Panc1 (cell line): Measurements from ENCODE around the gene P2RY13. TPM values are rescaled to one million over a fixed set of nuclear protein-coding genes. Genes with fewer than 3 reads are reported as not detected.

Experiments
- ATAC-seq: fragments of 200-7000 bp; cut with Tn5 transposase; 2 replicates; pipeline ENCODE4 v1.9.1; 2020; ENCODE audit warnings: mild to moderate bottlenecking, moderate library complexity
- BruUV-seq: library from RNA; stranded (reverse); fragments of 400-500 nt; replicated peaks from 2 replicates; lab custom pipeline; 2021; lab: Mats Ljungman, UMichigan
- CTCF ChIA-PET: fragments of 300-600 bp; sonication (Branson Sonifier 250); formaldehyde crosslinking; loops from one replicate; lab custom pipeline; 2022; ENCODE audit warnings: antibody characterized with exemption; lab: Charles Lee
- POLR2A ChIA-PET: fragments of 300-600 bp; sonication (Branson Sonifier 250); formaldehyde crosslinking; loops from one replicate; lab custom pipeline; 2022; ENCODE audit warnings: antibody characterized with exemption; lab: Charles Lee
- DNase-seq: peaks from one replicate; pipeline ENCODE4 v3.0.0-alpha.2; 2010; ENCODE audit warnings: low read depth, low spot score
- H3K27ac ChIP-seq: 2 replicates; pipeline ENCODE4 v1.5.1; 2011; ENCODE audit warnings: mild to moderate bottlenecking, low read length, inconsistent platforms
- H3K27me3 ChIP-seq: fragments of 200-500 bp; sonication (Bioruptor generic); 2 replicates; pipeline ENCODE4 v1.6.0; 2014; ENCODE audit warnings: low read length, inconsistent platforms; ENCODE audit not compliant: control insufficient read depth, insufficient read depth
- H3K36me3 ChIP-seq: fragments of 200-500 bp; sonication (Bioruptor generic); 2 replicates; pipeline ENCODE4 v1.5.1; 2014; ENCODE audit warnings: inconsistent platforms, mild to moderate bottlenecking, low read length, moderate library complexity; ENCODE audit not compliant: control insufficient read depth, insufficient read depth
- H3K4me1 ChIP-seq: 2 replicates; pipeline ENCODE4 v1.5.1; 2011; ENCODE audit warnings: inconsistent platforms, mild to moderate bottlenecking, low read length, moderate library complexity; ENCODE audit not compliant: control insufficient read depth, insufficient read depth
- H3K4me3 ChIP-seq, 2 experiments: 2 replicates each; pipeline ENCODE4 v1.5.1; 2011 to 2012; ENCODE audit warnings: low read depth in 2 of 2, low read length in 2 of 2, mild to moderate bottlenecking in 2 of 2, inconsistent platforms in 1 of 2, moderate library complexity in 1 of 2
- H3K9me3 ChIP-seq: fragments of 200-500 bp; sonication (Bioruptor generic); 2 replicates; pipeline ENCODE4 v1.5.1; 2014; ENCODE audit warnings: low read depth, mild to moderate bottlenecking, inconsistent platforms, low read length, moderate library complexity; ENCODE audit not compliant: control insufficient read depth, insufficient read depth
- CTCF ChIP-seq: fragments of 450-650 bp; IDR thresholded peaks from 2 replicates; pipeline ENCODE4 v1.5.1; 2017; ENCODE audit warnings: mild to moderate bottlenecking
- REST ChIP-seq, 2 experiments: IDR thresholded peaks; 2 replicates each; pipeline ENCODE4 v1.6.1; 2011 to 2012; ENCODE audit warnings: low read depth in 2 of 2, control low read depth in 1 of 2, low read length in 1 of 2, mild to moderate bottlenecking in 1 of 2, moderate library complexity in 1 of 2; ENCODE audit not compliant: insufficient read depth in 1 of 2
- SIN3A ChIP-seq: IDR thresholded peaks from 2 replicates; pipeline ENCODE4 v1.6.1; 2012; ENCODE audit warnings: low read depth, mild to moderate bottlenecking, low read length, moderate library complexity, borderline replicate concordance; ENCODE audit not compliant: insufficient read depth
- TCF7L2 ChIP-seq: IDR thresholded peaks from 2 replicates; pipeline ENCODE4 v1.6.1; 2011; ENCODE audit warnings: mild to moderate bottlenecking, low read depth, low read length, inconsistent platforms
- in situ Hi-C: cut with HindIII; loops from 2 replicates; pipeline ENCODE4 v1.10.0; 2016; ENCODE audit warnings: low sequenced_read_pairs, low pct_unique_long_range_greater_than_20kb
- intact Hi-C: fragments of 100-400 bp; cut with micrococcal nuclease; formaldehyde crosslinking; loops from one replicate; pipeline ENCODE4 v1.10.0; 2022; ENCODE audit not compliant: unreplicated experiment
- total RNA-seq: library from RNA; stranded (reverse); gene quantifications from one replicate; pipeline ENCODE4 v1.2.1, GENCODE V29; 2021; ENCODE audit not compliant: unreplicated experiment

Gene P2RY13
- total RNA-seq, 1 experiment from 2014 or later, result not detected

- ChIA-PET CTCF (no interaction called here), POLR2A (no interaction called here)
- BruUV-seq, result no TSS peak
- DNase-seq, result no peak
- intact Hi-C loops (no loop called here), in situ Hi-C loops (no loop called here)
- TF ChIP-seq CTCF (no peak), REST (IDR thresholded peaks at IDR 0.05; ENCODE audit: insufficient read depth in 1 of 2, low read depth in 2 of 2, low read length in 1 of 2) (no peak), SIN3A (no peak)
- H3K36me3 ChIP-seq, result no peaks in the 10 kb centered on the region
- H3K4me3 ChIP-seq, result no peak overlapping the region
- no peaks in the 10 kb centered on the region for H3K9me3 ChIP-seq
- no peaks in the 10 kb centered on the region for H3K27me3 ChIP-seq
- ATAC-seq, result no peak
- H3K27ac ChIP-seq, result no peak overlapping the region
- no peaks in the 10 kb centered on the region for H3K4me1 ChIP-seq
These were observed 30.3 kb downstream of the P2RY13 start for GRCh38 chr3:151299006-151299405.

GRCh38 chr3:151297429-151297828 lies 31.9 kb downstream of the P2RY13 start:
- ChIA-PET CTCF (no interaction called here), POLR2A (no interaction called here)
- TF ChIP-seq CTCF (no peak), REST (IDR thresholded peaks at IDR 0.05; ENCODE audit: insufficient read depth in 1 of 2, low read depth in 2 of 2, low read length in 1 of 2) (no peak), TCF7L2 (no peak)
- no peaks in the 10 kb centered on the region for H3K27me3 ChIP-seq
- no peaks in the 10 kb centered on the region for H3K36me3 ChIP-seq
- no TSS peak for BruUV-seq
- no peak overlapping the region for H3K27ac ChIP-seq
- DNase-seq (no peak), ATAC-seq (no peak)
- in situ Hi-C loops, result no loop called here
- intact Hi-C loops, result no loop called here
- H3K9me3 ChIP-seq, result no peaks in the 10 kb centered on the region
- no peak overlapping the region for H3K4me3 ChIP-seq
- no peaks in the 10 kb centered on the region for H3K4me1 ChIP-seq
